Stimulated activated CD8-positive, alpha-beta memory T cell treated with anti-CD3 and anti-CD28 coated beads, Interleukin-12 subunit alpha, Interleukin-12 subunit beta, amount 100 ng/mL, for 24 hours (primary cell): ENCODE data around the gene NEK3.
"Not testable (repeated sequence)": the region's sequence is repeated elsewhere in the genome, so short reads cannot be mapped to it uniquely, and the experiment has no call there.

Experiments used
- DNase-seq: peaks from one replicate; pipeline ENCODE4 v3.0.0-alpha.2; 2020; ENCODE audit errors: extremely low read depth

The NEK3 gene

GRCh38 chr13:52159159-52159982 is at the start of gene NEK3:
TSS of gene NEK3 (minus strand) at chr13:52159597. CDS start at chr13:52156191, 3,406 bp downstream.
- DNase-seq: no peak

- DNase-seq: not testable (repeated sequence)
These were observed 49.0 kb upstream of the NEK3 start for GRCh38 chr13:52208384-52208783.

- not testable (repeated sequence) for DNase-seq
These were observed 48.5 kb upstream of the NEK3 start for GRCh38 chr13:52207896-52208295.

- DNase-seq: not testable (repeated sequence)
These were observed 47.9 kb upstream of the NEK3 start for GRCh38 chr13:52207337-52207736.

- DNase-seq: not testable (repeated sequence)
These were observed 45.1 kb upstream of the NEK3 start for GRCh38 chr13:52204546-52204945.

GRCh38 chr13:52203864-52204263 is 44.5 kb upstream of the NEK3 start:
- DNase-seq: not testable (repeated sequence)

GRCh38 chr13:52202506-52202905 is 43.1 kb upstream of the NEK3 start:
- DNase-seq: not testable (repeated sequence)

- DNase-seq: not testable (repeated sequence)
These were observed 42.2 kb upstream of the NEK3 start for GRCh38 chr13:52201439-52202193.

GRCh38 chr13:52195401-52195837 is 36.0 kb upstream of the NEK3 start:
- no peak for DNase-seq

GRCh38 chr13:52194184-52194868 is 34.9 kb upstream of the NEK3 start:
- DNase-seq: peak; percentile 61

- DNase-seq: not testable (repeated sequence)
These were observed 34.3 kb upstream of the NEK3 start for GRCh38 chr13:52193587-52194183.

- DNase-seq: not testable (repeated sequence)
These were observed 28.2 kb upstream of the NEK3 start for GRCh38 chr13:52187424-52188187.

GRCh38 chr13:52187029-52187423 is 27.6 kb upstream of the NEK3 start:
- DNase-seq: no peak

- DNase-seq: not testable (repeated sequence)
These were observed 22.0 kb upstream of the NEK3 start for GRCh38 chr13:52181316-52181954.

- no peak for DNase-seq
These were observed 20.5 kb upstream of the NEK3 start for GRCh38 chr13:52179925-52180324.

GRCh38 chr13:52177276-52177675 is 17.9 kb upstream of the NEK3 start:
- no peak for DNase-seq

GRCh38 chr13:52173970-52174369 is 14.6 kb upstream of the NEK3 start:
- not testable (repeated sequence) for DNase-seq

GRCh38 chr13:52173373-52173772 is 14.0 kb upstream of the NEK3 start:
- DNase-seq: no peak

GRCh38 chr13:52171686-52172085 is 12.3 kb upstream of the NEK3 start:
- DNase-seq: not testable (repeated sequence)

- not testable (repeated sequence) for DNase-seq
These were observed 11.5 kb upstream of the NEK3 start for GRCh38 chr13:52170828-52171391.
